ENCODE results near the gene CADPS2.

The CADPS2 gene

DNA sequence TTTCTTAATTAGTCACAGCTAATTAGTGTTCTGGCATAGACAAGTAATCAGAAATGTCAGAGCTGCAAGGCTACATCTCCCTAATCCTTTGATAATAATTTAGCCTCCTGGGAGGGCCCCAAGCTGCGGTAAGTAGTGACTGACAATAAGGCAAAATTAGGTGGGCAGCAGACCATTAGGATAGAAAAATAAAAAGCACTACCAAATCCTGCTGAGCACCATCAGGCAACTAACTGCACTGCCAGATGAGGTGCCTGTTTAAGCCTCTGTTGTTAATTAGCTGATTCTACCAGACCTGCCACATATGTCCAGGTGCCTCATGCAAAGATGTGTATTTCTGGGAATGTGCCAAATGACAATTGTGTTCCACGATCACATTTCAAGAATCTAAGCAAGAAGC lies 549.2 kb downstream of the CADPS2 start:
- Histone ChIP-seq H4K8ac (ENCODE audit: low read depth, low read length) (no peak overlapping the region), H2BK15ac (ENCODE audit: low read length) (no peak overlapping the region), H3K18ac (ENCODE audit: low read length) (no peak overlapping the region), H3K36me3 (replicated peaks in 1 of 2; ENCODE audit: control insufficient read depth in 2 of 2, insufficient read depth in 2 of 2, low read length in 2 of 2) (no peaks in the 10 kb centered on the region), H3K9me3 (replicated peaks in 1 of 2; ENCODE audit: control insufficient read depth in 2 of 2, insufficient read depth in 1 of 2, low read depth in 1 of 2, low read length in 2 of 2) (no peaks in the 10 kb centered on the region), H2AFZ (ENCODE audit: low read length) (no peak overlapping the region), H2BK120ac (ENCODE audit: low read depth, low read length) (no peak overlapping the region), H2AK5ac (ENCODE audit: low read depth, low read length) (no peak overlapping the region), H3K9ac (ENCODE audit: low read depth, low read length, poor library complexity) (no peak overlapping the region), H3K23ac (ENCODE audit: low read depth, low read length, poor library complexity) (no peak overlapping the region), H4K91ac (ENCODE audit: low read depth, low read length, poor library complexity) (no peak overlapping the region), H3K4me1 (ENCODE audit: control insufficient read depth in 2 of 2, insufficient read depth in 1 of 2, low read depth in 1 of 2, low read length in 2 of 2) (peaks cover 2 to 14% of the 10 kb centered on the region in 2 donors), H3K4ac (ENCODE audit: low read length) (no peak overlapping the region), H2BK5ac (ENCODE audit: low read length) (no peak overlapping the region), H2BK12ac (ENCODE audit: low read length) (no peak overlapping the region), H3K14ac (ENCODE audit: low read length) (no peak overlapping the region), H3K27me3 (ENCODE audit: control insufficient read depth in 3 of 3, insufficient read depth in 3 of 3, low read depth in 1 of 3, low read length in 3 of 3) (no peaks in the 10 kb centered on the region), H3K27ac (replicated peaks; ENCODE audit: low read length) (peak overlapping the region; percentile 87), H3K4me3 (ENCODE audit: low read length in 2 of 2) (no peak overlapping the region), H3K79me1 (ENCODE audit: low read depth, low read length) (no peaks in the 10 kb centered on the region), H3K4me2 (ENCODE audit: insufficient read depth, low read length, poor library complexity, severe bottlenecking) (no peak overlapping the region)
- DNase-seq (ENCODE audit: low spot score): no peak
- WGBS, 2 donors (ENCODE audit: extremely low coverage in 2 of 2, insufficient read length in 2 of 2, insufficient replicate concordance in 1 of 2): no CpG with 5 or more reads among the region's 2 CpGs

DNA sequence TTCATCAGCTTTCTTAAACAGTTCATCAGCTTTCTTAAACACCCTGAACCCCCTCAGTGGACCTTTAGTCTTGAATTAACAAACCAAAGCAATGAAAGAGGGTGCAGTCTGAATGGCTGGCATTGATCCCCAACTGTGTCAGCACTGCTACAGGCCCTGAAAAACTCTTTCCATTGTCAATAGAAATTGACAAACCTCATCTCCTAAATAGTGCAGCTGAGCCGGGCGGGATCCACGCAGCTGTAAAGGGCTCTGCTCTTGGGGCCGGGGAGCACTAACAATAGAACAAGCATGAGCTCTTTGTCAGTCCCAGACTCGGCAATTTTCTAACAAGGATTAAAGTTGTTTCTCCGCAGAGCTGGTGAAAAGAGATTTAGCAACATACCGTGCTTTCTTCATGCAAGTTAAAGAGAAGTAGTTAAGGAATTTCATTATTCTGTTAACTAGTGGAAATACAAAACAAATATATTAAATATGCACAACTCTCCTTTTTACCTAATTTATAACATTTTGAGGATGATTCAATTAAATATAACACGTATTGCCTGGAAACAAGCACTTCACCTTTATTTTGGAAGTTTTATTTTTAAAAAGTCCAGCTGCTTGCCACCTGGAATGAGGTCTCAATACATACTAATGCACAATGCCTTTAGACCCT lies 557.0 kb downstream of the CADPS2 start:
- no CpG with 5 or more reads among the region's 8 CpGs for WGBS, 2 donors (ENCODE audit: extremely low coverage in 2 of 2, insufficient read length in 2 of 2, insufficient replicate concordance in 1 of 2)
- Histone ChIP-seq H3K4me1 (ENCODE audit: control insufficient read depth in 2 of 2, insufficient read depth in 1 of 2, low read depth in 1 of 2, low read length in 2 of 2) (peaks cover 17 to 18% of the 10 kb centered on the region in 2 donors), H3K27ac (replicated peaks; ENCODE audit: low read length) (peak overlapping the region; percentile 95), H2AK5ac (ENCODE audit: low read depth, low read length) (no peak overlapping the region), H3K79me1 (ENCODE audit: low read depth, low read length) (no peaks in the 10 kb centered on the region), H3K4me2 (ENCODE audit: insufficient read depth, low read length, poor library complexity, severe bottlenecking) (no peak overlapping the region), H3K9ac (ENCODE audit: low read depth, low read length, poor library complexity) (no peak overlapping the region), H4K91ac (ENCODE audit: low read depth, low read length, poor library complexity) (no peak overlapping the region), H4K8ac (ENCODE audit: low read depth, low read length) (no peak overlapping the region), H3K9me3 (replicated peaks in 1 of 2; ENCODE audit: control insufficient read depth in 2 of 2, insufficient read depth in 1 of 2, low read depth in 1 of 2, low read length in 2 of 2) (no peaks in the 10 kb centered on the region), H3K36me3 (replicated peaks in 1 of 2; ENCODE audit: control insufficient read depth in 2 of 2, insufficient read depth in 2 of 2, low read length in 2 of 2) (no peaks in the 10 kb centered on the region), H3K18ac (ENCODE audit: low read length) (no peak overlapping the region), H3K23ac (ENCODE audit: low read depth, low read length, poor library complexity) (no peak overlapping the region), H2BK5ac (ENCODE audit: low read length) (no peak overlapping the region), H3K27me3 (ENCODE audit: control insufficient read depth in 3 of 3, insufficient read depth in 3 of 3, low read depth in 1 of 3, low read length in 3 of 3) (no peaks in the 10 kb centered on the region), H3K4ac (ENCODE audit: low read length) (no peak overlapping the region), H2AFZ (ENCODE audit: low read length) (peak overlapping the region; percentile 7), H3K4me3 (ENCODE audit: low read length in 2 of 2) (no peak overlapping the region), H2BK120ac (ENCODE audit: low read depth, low read length) (no peak overlapping the region), H2BK12ac (ENCODE audit: low read length) (no peak overlapping the region), H3K14ac (ENCODE audit: low read length) (no peak overlapping the region), H2BK15ac (ENCODE audit: low read length) (no peak overlapping the region)
- peak; percentile 91 for DNase-seq (ENCODE audit: low spot score)

DNA sequence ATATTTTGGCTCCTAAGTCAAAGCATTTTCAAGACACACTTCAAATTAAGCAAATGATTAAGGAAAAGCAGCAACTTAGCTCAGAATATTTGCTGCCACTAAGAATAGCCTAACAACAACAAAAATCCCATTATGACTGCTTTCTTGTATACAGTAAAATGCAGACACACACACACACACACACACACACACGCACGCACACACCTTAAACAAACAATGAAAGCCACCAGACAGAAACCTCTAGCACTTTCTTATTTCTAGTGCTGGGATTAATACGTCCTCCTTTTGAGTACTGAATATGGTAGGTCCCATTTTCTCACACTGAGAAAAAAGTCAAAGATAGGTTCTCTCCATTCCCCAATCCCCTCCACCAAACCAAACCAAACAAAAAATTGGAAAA lies 558.3 kb downstream of the CADPS2 start:
- H4K8ac ChIP-seq (ENCODE audit: low read depth, low read length): no peak overlapping the region
- no peak overlapping the region for H4K91ac ChIP-seq (ENCODE audit: low read depth, low read length, poor library complexity)
- no CpG with 5 or more reads among the region's 3 CpGs for WGBS, 2 donors (ENCODE audit: extremely low coverage in 2 of 2, insufficient read length in 2 of 2, insufficient replicate concordance in 1 of 2)
- peak overlapping the region; percentile 21 for H3K4me2 ChIP-seq (ENCODE audit: insufficient read depth, low read length, poor library complexity, severe bottlenecking)
- H3K4me3 ChIP-seq (ENCODE audit: low read length in 2 of 2): no peak overlapping the region
- H2BK120ac ChIP-seq (ENCODE audit: low read depth, low read length): no peak overlapping the region
- no peak overlapping the region for H2AK5ac ChIP-seq (ENCODE audit: low read depth, low read length)
- no peak overlapping the region for H2BK12ac ChIP-seq (ENCODE audit: low read length)
- H2BK15ac ChIP-seq (ENCODE audit: low read length): no peak overlapping the region
- no peak overlapping the region for H3K4ac ChIP-seq (ENCODE audit: low read length)
- H3K9ac ChIP-seq (ENCODE audit: low read depth, low read length, poor library complexity): no peak overlapping the region
- H3K36me3 ChIP-seq (replicated peaks in 1 of 2; ENCODE audit: control insufficient read depth in 2 of 2, insufficient read depth in 2 of 2, low read length in 2 of 2): no peaks in the 10 kb centered on the region
- H2BK5ac ChIP-seq (ENCODE audit: low read length): no peak overlapping the region
- H3K9me3 ChIP-seq (replicated peaks in 1 of 2; ENCODE audit: control insufficient read depth in 2 of 2, insufficient read depth in 1 of 2, low read depth in 1 of 2, low read length in 2 of 2): no peaks in the 10 kb centered on the region
- H3K18ac ChIP-seq (ENCODE audit: low read length): no peak overlapping the region
- peak overlapping the region; percentile 95 for H3K27ac ChIP-seq (replicated peaks; ENCODE audit: low read length)
- H3K14ac ChIP-seq (ENCODE audit: low read length): no peak overlapping the region
- DNase-seq (ENCODE audit: low spot score): no peak
- H3K79me1 ChIP-seq (ENCODE audit: low read depth, low read length): no peaks in the 10 kb centered on the region
- H3K23ac ChIP-seq (ENCODE audit: low read depth, low read length, poor library complexity): no peak overlapping the region
- no peak overlapping the region for H2AFZ ChIP-seq (ENCODE audit: low read length)
- no peaks in the 10 kb centered on the region for H3K27me3 ChIP-seq (ENCODE audit: control insufficient read depth in 3 of 3, insufficient read depth in 3 of 3, low read depth in 1 of 3, low read length in 3 of 3)
- H3K4me1 ChIP-seq (ENCODE audit: control insufficient read depth in 2 of 2, insufficient read depth in 1 of 2, low read depth in 1 of 2, low read length in 2 of 2): peaks cover 13 to 18% of the 10 kb centered on the region in 2 donors

DNA sequence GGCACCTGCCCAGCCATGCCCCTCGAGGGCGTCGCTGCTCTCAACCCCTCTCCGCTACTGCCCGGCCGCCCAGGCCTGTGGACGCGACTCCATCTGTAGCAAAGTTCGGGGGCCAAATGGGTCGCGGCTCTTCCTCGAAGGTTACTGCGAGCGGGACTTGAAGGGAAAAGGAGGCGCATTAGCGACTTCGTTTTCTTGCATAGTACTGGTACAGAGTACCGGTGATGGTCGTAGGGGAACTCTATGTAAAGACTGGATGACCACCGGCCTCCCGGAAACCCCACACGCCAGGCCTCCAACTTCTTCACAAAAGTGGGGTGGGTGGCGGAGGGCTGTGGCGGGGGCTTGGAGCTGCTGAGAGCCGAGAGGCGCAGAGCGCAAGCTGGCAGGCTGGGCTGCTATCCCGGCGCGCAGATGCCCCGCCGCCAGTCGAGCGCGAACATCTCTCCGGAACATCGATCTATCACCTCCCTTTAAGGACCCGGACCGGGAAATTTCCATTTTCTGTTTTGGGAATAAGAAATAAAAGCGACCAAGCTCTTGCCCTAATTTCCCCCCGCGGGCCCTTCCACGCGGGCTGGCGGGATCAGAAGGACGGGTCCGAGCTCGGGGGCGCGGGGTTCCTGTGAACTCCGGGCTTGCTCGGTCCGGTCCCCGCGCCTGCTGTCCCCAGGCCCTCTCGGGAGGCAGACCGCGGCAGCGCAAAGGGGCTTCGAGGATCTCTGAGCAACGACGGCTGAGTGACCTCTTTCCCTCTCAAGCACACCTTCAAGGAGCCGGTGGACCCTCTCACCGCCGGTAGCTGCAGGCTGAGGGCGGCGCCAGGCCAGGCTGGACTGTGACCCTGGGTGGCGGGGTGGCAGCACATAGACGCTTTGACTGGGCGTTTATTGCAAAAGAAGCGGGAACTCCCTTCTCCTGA lies 569.5 kb downstream of the CADPS2 start:
- H2BK12ac ChIP-seq (ENCODE audit: low read length): no peak overlapping the region
- no peak overlapping the region for H2BK15ac ChIP-seq (ENCODE audit: low read length)
- no peak overlapping the region for H4K91ac ChIP-seq (ENCODE audit: low read depth, low read length, poor library complexity)
- peaks cover 0 to 58% (median 3%) of the 10 kb centered on the region in 3 experiments for H3K27me3 ChIP-seq (ENCODE audit: control insufficient read depth in 3 of 3, insufficient read depth in 3 of 3, low read depth in 1 of 3, low read length in 3 of 3)
- H3K14ac ChIP-seq (ENCODE audit: low read length): no peak overlapping the region
- H3K18ac ChIP-seq (ENCODE audit: low read length): peak overlapping the region; percentile 81
- H4K8ac ChIP-seq (ENCODE audit: low read depth, low read length): no peak overlapping the region
- H3K27ac ChIP-seq (replicated peaks; ENCODE audit: low read length): peak overlapping the region; percentile 89
- H3K36me3 ChIP-seq (replicated peaks in 1 of 2; ENCODE audit: control insufficient read depth in 2 of 2, insufficient read depth in 2 of 2, low read length in 2 of 2): no peaks in the 10 kb centered on the region
- peak overlapping the region; percentile 87 for H3K9ac ChIP-seq (ENCODE audit: low read depth, low read length, poor library complexity)
- peak; percentile 61 for DNase-seq (ENCODE audit: low spot score)
- peaks cover 1% of the 10 kb centered on the region for H3K79me1 ChIP-seq (ENCODE audit: low read depth, low read length)
- peaks cover 0 to 15% of the 10 kb centered on the region in 2 donors for H3K4me1 ChIP-seq (ENCODE audit: control insufficient read depth in 2 of 2, insufficient read depth in 1 of 2, low read depth in 1 of 2, low read length in 2 of 2)
- no CpG with 5 or more reads among the region's 71 CpGs for WGBS, 2 donors (ENCODE audit: extremely low coverage in 2 of 2, insufficient read length in 2 of 2, insufficient replicate concordance in 1 of 2)
- no peak overlapping the region for H2AK5ac ChIP-seq (ENCODE audit: low read depth, low read length)
- H3K4ac ChIP-seq (ENCODE audit: low read length): no peak overlapping the region
- peak overlapping the region; percentile 92 for H2BK120ac ChIP-seq (ENCODE audit: low read depth, low read length)
- peaks cover 0 to 9% of the 10 kb centered on the region in 2 donors for H3K9me3 ChIP-seq (replicated peaks in 1 of 2; ENCODE audit: control insufficient read depth in 2 of 2, insufficient read depth in 1 of 2, low read depth in 1 of 2, low read length in 2 of 2)
- no peak overlapping the region for H3K23ac ChIP-seq (ENCODE audit: low read depth, low read length, poor library complexity)
- H3K4me2 ChIP-seq (ENCODE audit: insufficient read depth, low read length, poor library complexity, severe bottlenecking): peak overlapping the region; percentile 90
- peak overlapping the region; percentile 85 for H2AFZ ChIP-seq (ENCODE audit: low read length)
- peak overlapping the region; percentile 82 for H2BK5ac ChIP-seq (ENCODE audit: low read length)
- H3K4me3 ChIP-seq (ENCODE audit: low read length in 2 of 2): peak overlapping the region; percentile 25 to 76
